Measurements from ENCODE around the gene FYN. TPM values are rescaled to one million over a fixed set of nuclear protein-coding genes. Genes with fewer than 3 reads are reported as not detected.
"Not testable (repeated sequence)": the region's sequence is repeated elsewhere in the genome, so short reads cannot be mapped to it uniquely, and the experiment has no call there.

The FYN gene
- total RNA-seq, 1 donor from 2014 or later: 124 TPM

GRCh38 chr6:111837641-111838500 lies 35.4 kb downstream of the FYN start:
- no peaks in the 10 kb centered on the region for H3K9me3 ChIP-seq (ENCODE audit: control insufficient read depth in 3 of 3, low read length in 3 of 3)
- H3K36me3 ChIP-seq (ENCODE audit: control insufficient read depth in 3 of 3, insufficient read depth in 3 of 3, low read length in 3 of 3): peaks cover 0 to 3% (median 0%) of the 10 kb centered on the region in 3 donors

DNA sequence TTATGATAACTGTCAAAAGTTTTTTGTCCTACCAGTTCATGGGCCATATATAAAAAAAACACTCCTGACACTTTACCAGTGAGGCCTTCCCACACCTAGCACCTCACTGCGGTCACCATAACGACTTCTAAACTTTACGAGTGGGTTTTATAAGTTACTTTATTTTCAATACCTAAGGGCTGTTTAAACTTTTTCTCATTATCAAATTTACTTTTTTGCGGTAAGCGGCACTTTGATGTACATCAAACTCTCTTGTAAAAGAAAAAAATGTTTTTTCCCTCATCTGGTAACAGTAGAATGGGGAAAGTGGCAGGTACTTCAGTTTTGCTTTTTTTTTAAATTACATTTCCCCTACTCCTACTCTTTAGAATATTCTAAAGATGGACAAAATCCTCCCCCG lies 36.2 kb downstream of the FYN start:
- Histone ChIP-seq H3K4me1 (ENCODE audit: control insufficient read depth in 3 of 3, insufficient read depth in 3 of 3, low read length in 3 of 3) (peaks cover 3 to 15% (median 3%) of the 10 kb centered on the region in 3 donors), H3K36me3 (ENCODE audit: control insufficient read depth in 3 of 3, insufficient read depth in 3 of 3, low read length in 3 of 3) (peaks cover 0 to 3% (median 0%) of the 10 kb centered on the region in 3 donors), H3K9ac (ENCODE audit: low read depth in 1 of 3, low read length in 3 of 3) (no peak overlapping the region), H3K27ac (ENCODE audit: low read depth, low read length) (no peak overlapping the region), H3K4me3 (ENCODE audit: low read length in 3 of 3) (no peak overlapping the region), H3K9me3 (ENCODE audit: control insufficient read depth in 3 of 3, low read length in 3 of 3) (no peaks in the 10 kb centered on the region), H3K27me3 (ENCODE audit: control insufficient read depth in 3 of 3, insufficient read depth in 3 of 3, low read length in 3 of 3) (no peaks in the 10 kb centered on the region)

More at GRCh38 chr6:111837641-111838500, 35.4 kb downstream of the FYN start:
- peaks cover 6 to 17% (median 12%) of the 10 kb centered on the region in 3 donors for H3K4me1 ChIP-seq (ENCODE audit: control insufficient read depth in 3 of 3, insufficient read depth in 3 of 3, low read length in 3 of 3)
- H3K27me3 ChIP-seq (ENCODE audit: control insufficient read depth in 3 of 3, insufficient read depth in 3 of 3, low read length in 3 of 3): no peaks in the 10 kb centered on the region
- no peak overlapping the region for H3K4me3 ChIP-seq (ENCODE audit: low read length in 3 of 3)
- H3K9ac ChIP-seq (ENCODE audit: low read depth in 1 of 3, low read length in 3 of 3): no peak overlapping the region
- no peak overlapping the region for H3K27ac ChIP-seq (ENCODE audit: low read depth, low read length)

DNA sequence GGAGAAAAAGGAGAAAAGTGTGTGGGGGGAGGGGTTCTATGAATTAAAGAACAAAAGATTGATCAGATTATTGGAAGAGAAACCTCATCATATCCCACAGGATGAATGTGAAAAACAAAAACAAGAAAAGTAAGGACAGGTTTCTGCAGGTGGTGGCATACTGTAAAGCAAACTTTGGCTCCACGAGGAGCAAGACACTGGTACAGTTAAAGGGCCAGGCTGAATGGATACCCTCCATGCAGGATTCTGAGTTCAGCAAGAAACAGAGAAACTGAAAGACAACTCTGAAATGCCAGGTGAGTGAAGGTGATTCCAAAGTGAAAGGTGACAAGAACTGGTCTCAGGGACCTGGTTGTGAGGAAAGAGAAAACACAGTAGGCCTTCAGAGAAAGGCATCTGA lies 37.4 kb downstream of the FYN start:
- Histone ChIP-seq H3K4me3 (ENCODE audit: low read length in 3 of 3) (no peak overlapping the region), H3K36me3 (ENCODE audit: control insufficient read depth in 3 of 3, insufficient read depth in 3 of 3, low read length in 3 of 3) (no peaks in the 10 kb centered on the region), H3K4me1 (ENCODE audit: control insufficient read depth in 3 of 3, insufficient read depth in 3 of 3, low read length in 3 of 3) (peaks cover 0 to 7% (median 0%) of the 10 kb centered on the region in 3 donors), H3K27ac (ENCODE audit: low read depth, low read length) (no peak overlapping the region), H3K27me3 (ENCODE audit: control insufficient read depth in 3 of 3, insufficient read depth in 3 of 3, low read length in 3 of 3) (no peaks in the 10 kb centered on the region), H3K9me3 (ENCODE audit: control insufficient read depth in 3 of 3, low read length in 3 of 3) (no peaks in the 10 kb centered on the region), H3K9ac (ENCODE audit: low read depth in 1 of 3, low read length in 3 of 3) (no peak overlapping the region)

DNA sequence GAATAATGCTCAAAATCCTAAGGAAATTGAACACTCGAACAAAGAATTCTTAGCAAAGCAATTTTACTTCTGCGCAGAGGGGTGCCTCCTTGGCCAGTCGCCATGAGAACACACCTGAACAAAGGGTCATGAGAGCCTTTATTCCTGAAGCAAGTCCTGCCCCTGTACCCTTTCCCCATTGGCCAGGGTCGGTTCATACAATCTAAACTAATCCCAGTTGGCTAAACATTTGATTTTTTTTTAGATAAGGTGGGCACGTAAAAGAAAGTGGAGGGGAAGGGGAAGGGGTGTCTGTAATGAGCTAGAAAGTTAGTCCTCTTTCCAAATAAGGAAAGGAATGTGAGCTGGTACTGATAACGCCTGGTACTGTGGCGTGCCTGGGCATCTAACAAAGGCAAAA lies 37.9 kb downstream of the FYN start:
- H3K27me3 ChIP-seq (ENCODE audit: control insufficient read depth in 3 of 3, insufficient read depth in 3 of 3, low read length in 3 of 3); H3K36me3 ChIP-seq (ENCODE audit: control insufficient read depth in 3 of 3, insufficient read depth in 3 of 3, low read length in 3 of 3); H3K9me3 ChIP-seq (ENCODE audit: control insufficient read depth in 3 of 3, low read length in 3 of 3); H3K4me3 ChIP-seq (ENCODE audit: low read length in 3 of 3); H3K9ac ChIP-seq (ENCODE audit: low read depth in 1 of 3, low read length in 3 of 3); H3K27ac ChIP-seq (ENCODE audit: low read depth, low read length); H3K4me1 ChIP-seq (ENCODE audit: control insufficient read depth in 3 of 3, insufficient read depth in 3 of 3, low read length in 3 of 3): not testable (repeated sequence)

- Histone ChIP-seq H3K9me3 (ENCODE audit: control insufficient read depth in 3 of 3, low read length in 3 of 3) (no peaks in the 10 kb centered on the region), H3K4me1 (ENCODE audit: control insufficient read depth in 3 of 3, insufficient read depth in 3 of 3, low read length in 3 of 3) (peaks cover 0 to 7% (median 0%) of the 10 kb centered on the region in 3 donors), H3K36me3 (ENCODE audit: control insufficient read depth in 3 of 3, insufficient read depth in 3 of 3, low read length in 3 of 3) (no peaks in the 10 kb centered on the region), H3K4me3 (ENCODE audit: low read length in 3 of 3) (no peak overlapping the region), H3K9ac (ENCODE audit: low read depth in 1 of 3, low read length in 3 of 3) (no peak overlapping the region), H3K27me3 (ENCODE audit: control insufficient read depth in 3 of 3, insufficient read depth in 3 of 3, low read length in 3 of 3) (no peaks in the 10 kb centered on the region), H3K27ac (ENCODE audit: low read depth, low read length) (no peak overlapping the region)
Observed at GRCh38 chr6:111834356-111834755, 38.9 kb downstream of the FYN start.

DNA sequence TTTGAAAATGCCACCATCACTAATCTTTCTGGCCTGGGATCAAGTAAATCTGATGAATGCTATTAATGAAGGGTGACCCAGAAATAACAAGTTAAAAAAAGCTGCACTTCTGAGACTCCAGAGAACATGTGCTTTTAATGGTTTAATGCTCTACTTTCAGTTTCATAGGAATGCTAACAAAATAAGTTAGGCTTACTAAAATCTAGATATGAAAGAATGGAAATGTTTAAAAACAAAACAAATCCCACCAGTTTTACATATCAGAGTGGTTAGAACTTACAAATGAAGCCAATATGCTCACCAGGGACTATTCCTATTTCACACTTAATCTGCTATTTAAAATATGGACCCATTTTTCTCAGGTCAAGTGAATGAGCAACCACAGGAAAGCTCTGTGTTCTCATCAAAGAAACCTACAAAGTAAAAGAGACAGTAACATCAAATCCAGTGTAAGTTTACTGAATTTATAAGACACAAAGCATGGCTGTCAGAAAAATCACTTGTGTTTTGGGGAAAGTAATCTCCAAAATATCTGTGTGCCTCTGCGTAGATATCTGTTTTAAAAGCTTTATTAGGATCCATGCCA lies 40.3 kb downstream of the FYN start:
- H3K4me1 ChIP-seq (ENCODE audit: control insufficient read depth in 3 of 3, insufficient read depth in 3 of 3, low read length in 3 of 3): peaks cover 0 to 7% (median 0%) of the 10 kb centered on the region in 3 donors
- H3K36me3 ChIP-seq (ENCODE audit: control insufficient read depth in 3 of 3, insufficient read depth in 3 of 3, low read length in 3 of 3): no peaks in the 10 kb centered on the region
- H3K27me3 ChIP-seq (ENCODE audit: control insufficient read depth in 3 of 3, insufficient read depth in 3 of 3, low read length in 3 of 3): peaks cover 0 to under 1% (median 0%) of the 10 kb centered on the region in 3 donors
- no peaks in the 10 kb centered on the region for H3K9me3 ChIP-seq (ENCODE audit: control insufficient read depth in 3 of 3, low read length in 3 of 3)
- no peak overlapping the region for H3K9ac ChIP-seq (ENCODE audit: low read depth in 1 of 3, low read length in 3 of 3)
- no peak overlapping the region for H3K27ac ChIP-seq (ENCODE audit: low read depth, low read length)
- H3K4me3 ChIP-seq (ENCODE audit: low read length in 3 of 3): no peak overlapping the region

- no peak overlapping the region for H3K9ac ChIP-seq (ENCODE audit: low read depth in 1 of 3, low read length in 3 of 3)
- no peaks in the 10 kb centered on the region for H3K9me3 ChIP-seq (ENCODE audit: control insufficient read depth in 3 of 3, low read length in 3 of 3)
- H3K27ac ChIP-seq (ENCODE audit: low read depth, low read length): no peak overlapping the region
- peaks cover 0 to 3% (median 0%) of the 10 kb centered on the region in 3 donors for H3K27me3 ChIP-seq (ENCODE audit: control insufficient read depth in 3 of 3, insufficient read depth in 3 of 3, low read length in 3 of 3)
- H3K36me3 ChIP-seq (ENCODE audit: control insufficient read depth in 3 of 3, insufficient read depth in 3 of 3, low read length in 3 of 3): no peaks in the 10 kb centered on the region
- H3K4me3 ChIP-seq (ENCODE audit: low read length in 3 of 3): no peak overlapping the region
- peaks cover 0 to 7% (median 0%) of the 10 kb centered on the region in 3 donors for H3K4me1 ChIP-seq (ENCODE audit: control insufficient read depth in 3 of 3, insufficient read depth in 3 of 3, low read length in 3 of 3)
Observed at GRCh38 chr6:111831408-111831807, 41.8 kb downstream of the FYN start.

DNA sequence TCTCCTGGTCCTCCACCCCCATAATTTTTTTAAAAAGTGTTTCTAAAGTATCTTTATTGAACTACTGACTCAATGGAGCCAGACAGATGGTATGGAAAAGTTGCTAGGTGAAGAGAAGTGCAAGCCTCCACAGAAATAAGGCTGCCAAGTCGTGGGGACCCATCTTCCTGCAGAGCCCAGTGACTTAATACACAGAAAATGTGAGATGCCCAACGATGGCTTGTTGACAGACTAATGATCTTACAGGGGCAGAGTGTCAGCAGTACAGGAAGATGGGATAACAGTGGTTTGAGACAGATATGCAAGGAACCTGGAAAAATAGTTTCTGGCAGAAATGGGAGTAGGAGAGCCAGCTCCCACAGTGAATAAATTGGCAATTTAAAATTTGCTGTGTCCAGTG lies 43.3 kb downstream of the FYN start:
- H3K4me3 ChIP-seq (ENCODE audit: low read length in 3 of 3): no peak overlapping the region
- no peaks in the 10 kb centered on the region for H3K9me3 ChIP-seq (ENCODE audit: control insufficient read depth in 3 of 3, low read length in 3 of 3)
- no peak overlapping the region for H3K9ac ChIP-seq (ENCODE audit: low read depth in 1 of 3, low read length in 3 of 3)
- H3K27ac ChIP-seq (ENCODE audit: low read depth, low read length): no peak overlapping the region
- H3K36me3 ChIP-seq (ENCODE audit: control insufficient read depth in 3 of 3, insufficient read depth in 3 of 3, low read length in 3 of 3): no peaks in the 10 kb centered on the region
- H3K27me3 ChIP-seq (ENCODE audit: control insufficient read depth in 3 of 3, insufficient read depth in 3 of 3, low read length in 3 of 3): peaks cover 0 to 3% (median 0%) of the 10 kb centered on the region in 3 donors
- peaks cover 0 to 7% (median 2%) of the 10 kb centered on the region in 3 donors for H3K4me1 ChIP-seq (ENCODE audit: control insufficient read depth in 3 of 3, insufficient read depth in 3 of 3, low read length in 3 of 3)

- H3K4me3 ChIP-seq (ENCODE audit: low read length in 3 of 3): no peak overlapping the region
- H3K9ac ChIP-seq (ENCODE audit: low read depth in 1 of 3, low read length in 3 of 3): no peak overlapping the region
- H3K9me3 ChIP-seq (ENCODE audit: control insufficient read depth in 3 of 3, low read length in 3 of 3): no peaks in the 10 kb centered on the region
- H3K4me1 ChIP-seq (ENCODE audit: control insufficient read depth in 3 of 3, insufficient read depth in 3 of 3, low read length in 3 of 3): peaks cover 0 to 7% (median 2%) of the 10 kb centered on the region in 3 donors
- peaks cover 0 to 3% (median 0%) of the 10 kb centered on the region in 3 donors for H3K27me3 ChIP-seq (ENCODE audit: control insufficient read depth in 3 of 3, insufficient read depth in 3 of 3, low read length in 3 of 3)
- no peaks in the 10 kb centered on the region for H3K36me3 ChIP-seq (ENCODE audit: control insufficient read depth in 3 of 3, insufficient read depth in 3 of 3, low read length in 3 of 3)
- H3K27ac ChIP-seq (ENCODE audit: low read depth, low read length): no peak overlapping the region
Observed at GRCh38 chr6:111829581-111829980, 43.7 kb downstream of the FYN start.

DNA sequence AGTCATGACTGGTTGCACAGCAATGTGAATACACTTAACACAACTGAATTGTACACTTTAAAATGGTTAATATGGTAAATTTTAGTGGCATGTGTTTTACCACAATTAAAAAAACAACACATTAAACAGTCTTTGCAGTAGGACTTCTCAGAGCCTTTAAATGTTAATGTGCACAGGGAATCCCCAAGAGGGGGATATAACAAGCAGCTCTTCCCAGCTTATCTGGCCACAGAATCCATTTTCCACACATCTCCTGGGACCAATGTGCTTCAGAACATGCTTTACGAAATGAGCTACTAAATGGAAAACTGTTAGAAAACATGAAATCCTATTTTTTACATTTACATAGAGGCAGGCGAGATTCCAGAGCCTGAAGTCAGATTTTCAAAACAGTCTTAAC lies 44.4 kb downstream of the FYN start:
- H3K27me3 ChIP-seq (ENCODE audit: control insufficient read depth in 3 of 3, insufficient read depth in 3 of 3, low read length in 3 of 3): peaks cover 0 to 3% (median 0%) of the 10 kb centered on the region in 3 donors
- no peak overlapping the region for H3K9ac ChIP-seq (ENCODE audit: low read depth in 1 of 3, low read length in 3 of 3)
- H3K9me3 ChIP-seq (ENCODE audit: control insufficient read depth in 3 of 3, low read length in 3 of 3): no peaks in the 10 kb centered on the region
- no peak overlapping the region for H3K4me3 ChIP-seq (ENCODE audit: low read length in 3 of 3)
- no peak overlapping the region for H3K27ac ChIP-seq (ENCODE audit: low read depth, low read length)
- H3K36me3 ChIP-seq (ENCODE audit: control insufficient read depth in 3 of 3, insufficient read depth in 3 of 3, low read length in 3 of 3): no peaks in the 10 kb centered on the region
- peaks cover 0 to 7% (median 7%) of the 10 kb centered on the region in 3 donors for H3K4me1 ChIP-seq (ENCODE audit: control insufficient read depth in 3 of 3, insufficient read depth in 3 of 3, low read length in 3 of 3)
